Panc1 (cell line): ENCODE measurements around the gene ALK. TPM values are rescaled to one million over a fixed set of nuclear protein-coding genes. Genes with fewer than 3 reads are reported as not detected.

ENCODE experiments used
- ATAC-seq: fragments of 200-7000 bp; cut with Tn5 transposase; 2 replicates; pipeline ENCODE4 v1.9.1; 2020; ENCODE audit warnings: mild to moderate bottlenecking, moderate library complexity
- BruUV-seq: library from RNA; stranded (reverse); fragments of 400-500 nt; replicated peaks from 2 replicates; lab custom pipeline; 2021; lab: Mats Ljungman, UMichigan
- CTCF ChIA-PET: fragments of 300-600 bp; sonication (Branson Sonifier 250); formaldehyde crosslinking; loops from one replicate; lab custom pipeline; 2022; ENCODE audit warnings: antibody characterized with exemption; lab: Charles Lee
- POLR2A ChIA-PET: fragments of 300-600 bp; sonication (Branson Sonifier 250); formaldehyde crosslinking; loops from one replicate; lab custom pipeline; 2022; ENCODE audit warnings: antibody characterized with exemption; lab: Charles Lee
- DNase-seq: peaks from one replicate; pipeline ENCODE4 v3.0.0-alpha.2; 2010; ENCODE audit warnings: low read depth, low spot score
- H3K27ac ChIP-seq: 2 replicates; pipeline ENCODE4 v1.5.1; 2011; ENCODE audit warnings: mild to moderate bottlenecking, low read length, inconsistent platforms
- H3K27me3 ChIP-seq: fragments of 200-500 bp; sonication (Bioruptor generic); 2 replicates; pipeline ENCODE4 v1.6.0; 2014; ENCODE audit warnings: low read length, inconsistent platforms; ENCODE audit not compliant: control insufficient read depth, insufficient read depth
- H3K36me3 ChIP-seq: fragments of 200-500 bp; sonication (Bioruptor generic); 2 replicates; pipeline ENCODE4 v1.5.1; 2014; ENCODE audit warnings: inconsistent platforms, mild to moderate bottlenecking, low read length, moderate library complexity; ENCODE audit not compliant: control insufficient read depth, insufficient read depth
- H3K4me1 ChIP-seq: 2 replicates; pipeline ENCODE4 v1.5.1; 2011; ENCODE audit warnings: inconsistent platforms, mild to moderate bottlenecking, low read length, moderate library complexity; ENCODE audit not compliant: control insufficient read depth, insufficient read depth
- H3K4me3 ChIP-seq, 2 experiments: 2 replicates each; pipeline ENCODE4 v1.5.1; 2011 to 2012; ENCODE audit warnings: low read depth in 2 of 2, low read length in 2 of 2, mild to moderate bottlenecking in 2 of 2, inconsistent platforms in 1 of 2, moderate library complexity in 1 of 2
- H3K9me3 ChIP-seq: fragments of 200-500 bp; sonication (Bioruptor generic); 2 replicates; pipeline ENCODE4 v1.5.1; 2014; ENCODE audit warnings: low read depth, mild to moderate bottlenecking, inconsistent platforms, low read length, moderate library complexity; ENCODE audit not compliant: control insufficient read depth, insufficient read depth
- CTCF ChIP-seq: fragments of 450-650 bp; IDR thresholded peaks from 2 replicates; pipeline ENCODE4 v1.5.1; 2017; ENCODE audit warnings: mild to moderate bottlenecking
- POLR2AphosphoS5 ChIP-seq: IDR thresholded peaks from 2 replicates; pipeline ENCODE4 v1.6.1; 2012; ENCODE audit warnings: mild to moderate bottlenecking, low read depth, low read length, moderate library complexity
- REST ChIP-seq, 2 experiments: IDR thresholded peaks; 2 replicates each; pipeline ENCODE4 v1.6.1; 2011 to 2012; ENCODE audit warnings: low read depth in 2 of 2, control low read depth in 1 of 2, low read length in 1 of 2, mild to moderate bottlenecking in 1 of 2, moderate library complexity in 1 of 2; ENCODE audit not compliant: insufficient read depth in 1 of 2
- SIN3A ChIP-seq: IDR thresholded peaks from 2 replicates; pipeline ENCODE4 v1.6.1; 2012; ENCODE audit warnings: low read depth, mild to moderate bottlenecking, low read length, moderate library complexity, borderline replicate concordance; ENCODE audit not compliant: insufficient read depth
- TCF7L2 ChIP-seq: IDR thresholded peaks from 2 replicates; pipeline ENCODE4 v1.6.1; 2011; ENCODE audit warnings: mild to moderate bottlenecking, low read depth, low read length, inconsistent platforms
- in situ Hi-C: cut with HindIII; loops from 2 replicates; pipeline ENCODE4 v1.10.0; 2016; ENCODE audit warnings: low sequenced_read_pairs, low pct_unique_long_range_greater_than_20kb
- intact Hi-C: fragments of 100-400 bp; cut with micrococcal nuclease; formaldehyde crosslinking; loops from one replicate; pipeline ENCODE4 v1.10.0; 2022; ENCODE audit not compliant: unreplicated experiment
- total RNA-seq: library from RNA; stranded (reverse); gene quantifications from one replicate; pipeline ENCODE4 v1.2.1, GENCODE V29; 2021; ENCODE audit not compliant: unreplicated experiment

ALK gene
- total RNA-seq, 1 experiment from 2014 or later: not detected

GRCh38 chr2:29528891-29529520 is 392.4 kb downstream of the ALK start:
- in situ Hi-C loops: no loop called here

DNA sequence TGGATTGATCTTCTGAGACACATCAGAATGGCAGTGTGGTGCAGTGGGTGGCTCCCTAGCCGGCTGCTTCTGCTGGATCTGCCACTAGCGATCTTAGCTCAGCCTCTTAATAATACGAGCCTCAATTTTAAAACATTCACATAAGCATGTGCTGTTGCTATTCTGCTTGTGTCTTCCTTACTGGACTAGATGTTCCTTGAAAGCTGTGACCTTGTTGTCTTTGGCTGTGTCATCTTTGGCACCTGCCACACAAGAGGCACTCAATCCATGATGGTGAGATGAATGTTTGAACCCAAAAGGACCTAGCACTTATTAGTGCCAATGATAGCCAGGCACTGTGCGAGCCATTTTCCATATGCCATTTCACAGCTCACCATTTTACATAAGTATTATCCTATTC is 393.0 kb downstream of the ALK start:
- in situ Hi-C loops: no loop called here
- TF ChIP-seq SIN3A: no peak
- no peak for TF ChIP-seq TCF7L2
- no peak for TF ChIP-seq POLR2AphosphoS5
- TF ChIP-seq CTCF: no peak
- no peak for TF ChIP-seq REST (IDR thresholded peaks at IDR 0.05; ENCODE audit: insufficient read depth in 1 of 2, low read depth in 2 of 2, low read length in 1 of 2)
- POLR2A ChIA-PET: no interaction called here
- no peaks in the 10 kb centered on the region for H3K4me1 ChIP-seq
- intact Hi-C loops: no loop called here
- DNase-seq: no peak
- H3K27me3 ChIP-seq: peaks cover 2% of the 10 kb centered on the region; the same call in 1 of the 2 replicates
- H3K9me3 ChIP-seq: no peaks in the 10 kb centered on the region
- no peak overlapping the region for H3K4me3 ChIP-seq
- BruUV-seq: no TSS peak
- no peak for ATAC-seq
- no peak overlapping the region for H3K27ac ChIP-seq
- CTCF ChIA-PET: no interaction called here
- no peaks in the 10 kb centered on the region for H3K36me3 ChIP-seq

More at GRCh38 chr2:29528891-29529520, 392.4 kb downstream of the ALK start:
- no peak for ATAC-seq
- peaks cover 2% of the 10 kb centered on the region; the same call in 1 of the 2 replicates for H3K27me3 ChIP-seq
- no peak for TF ChIP-seq CTCF
- TF ChIP-seq TCF7L2: no peak
- TF ChIP-seq REST (IDR thresholded peaks at IDR 0.05; ENCODE audit: insufficient read depth in 1 of 2, low read depth in 2 of 2, low read length in 1 of 2): no peak
- TF ChIP-seq POLR2AphosphoS5: no peak
- TF ChIP-seq SIN3A: no peak
- H3K4me1 ChIP-seq: no peaks in the 10 kb centered on the region
- intact Hi-C loops: no loop called here
- H3K36me3 ChIP-seq: no peaks in the 10 kb centered on the region
- no peak overlapping the region for H3K4me3 ChIP-seq
- BruUV-seq: no TSS peak
- no peak overlapping the region for H3K27ac ChIP-seq
- ChIA-PET POLR2A (no interaction called here), CTCF (no interaction called here)
- H3K9me3 ChIP-seq: no peaks in the 10 kb centered on the region
- DNase-seq: no peak
